K562 (cell line): ENCODE data around the gene DDX20. TPM values are rescaled to one million over a fixed set of nuclear protein-coding genes. Genes with fewer than 3 reads are reported as not detected.

Experiments used
- ATAC-seq: fragments of 200-7000 bp; cut with Tn5 transposase; 3 replicates; pipeline ENCODE4 v1.9.1; 2020; ENCODE audit warnings: moderate library complexity
- BruUV-seq: library from RNA; stranded (reverse); fragments of 400-500 nt; replicated peaks from 2 replicates; lab custom pipeline; 2021; lab: Mats Ljungman, UMichigan
- CTCF ChIA-PET: fragments of 300-600 bp; formaldehyde crosslinking; extraction: SDS; loops from one replicate; lab custom pipeline; 2021; ENCODE audit warnings: low intra/inter-chr PET ratio; lab: Yijun Ruan, JAX
- POLR2A ChIA-PET: fragments of 300-600, 350-650 bp; sonication (Branson Sonifier 250); formaldehyde crosslinking; extraction: SDS; loops from one replicate; lab custom pipeline; 2021; ENCODE audit warnings: antibody characterized with exemption, inconsistent platforms; lab: Yijun Ruan, JAX
- DNase-seq, 4 experiments: peaks; one replicate each; pipeline versions ENCODE4 v3.0.0 to v3.0.0-alpha.2; 2011 to 2018; ENCODE audit warnings: low spot score in 3 of 4, mixed read lengths in 3 of 4; ENCODE audit errors: extremely low read depth in 1 of 4
- FAIRE-seq: peaks from 2 replicates; lab custom pipeline; 2011; peaks lifted over from hg19 to GRCh38; lab: Jason Lieb, UNC
- H2AFZ ChIP-seq: 2 replicates; pipeline ENCODE4 v1.6.0; 2011; ENCODE audit warnings: low read depth, low read length, control low read depth, inconsistent platforms
- H3K27ac ChIP-seq: fragments of 200-600 bp; 3 replicates; pipeline ENCODE4 v1.8.0; 2011; ENCODE audit warnings: low read depth, mild to moderate bottlenecking, control low read depth, inconsistent platforms, low read length, moderate library complexity, mixed read lengths; ENCODE audit errors: extremely low read depth
- H3K27me3 ChIP-seq, 2 experiments: fragments of 300-600 bp in 1 of 2; 2 replicates in 1 of 2; 3 replicates in 1 of 2; pipeline versions ENCODE4 v1.6.0 to v1.8.0; 2011; ENCODE audit warnings: inconsistent platforms in 2 of 2, low read length in 2 of 2, mild to moderate bottlenecking in 1 of 2, mixed read lengths in 1 of 2, moderate library complexity in 1 of 2; ENCODE audit not compliant: control insufficient read depth in 2 of 2, insufficient read depth in 2 of 2
- H3K36me3 ChIP-seq: fragments of 300-600 bp; 3 replicates; pipeline ENCODE4 v1.8.0; 2011; ENCODE audit warnings: mild to moderate bottlenecking, low read length, inconsistent platforms; ENCODE audit not compliant: control insufficient read depth, insufficient read depth
- H3K4me1 ChIP-seq, 2 experiments: fragments of 200-600 bp in 1 of 2; replicated peaks in 1 of 2; 2 replicates in 1 of 2; 3 replicates in 1 of 2; pipeline versions ENCODE4 v1.5.1 to v1.8.0; 2011; ENCODE audit warnings: inconsistent platforms in 2 of 2, low read length in 2 of 2, mild to moderate bottlenecking in 1 of 2, mixed read lengths in 1 of 2, moderate library complexity in 1 of 2; ENCODE audit not compliant: control insufficient read depth in 2 of 2, insufficient read depth in 2 of 2
- H3K4me2 ChIP-seq: 2 replicates; pipeline ENCODE4 v1.6.1; 2011; ENCODE audit warnings: low read length, control low read depth, inconsistent platforms, mixed read lengths; ENCODE audit not compliant: insufficient read depth
- H3K4me3 ChIP-seq: fragments of 200-600 bp; sonication (generic), shearing (Covaris generic); 2 replicates; pipeline ENCODE4 v1.5.1; 2016; ENCODE audit warnings: control low read depth, inconsistent platforms
- H3K79me2 ChIP-seq: fragments of 200-600 bp; 3 replicates; pipeline ENCODE4 v1.8.0; 2011; ENCODE audit warnings: low read length, inconsistent platforms; ENCODE audit not compliant: control insufficient read depth, insufficient read depth
- H3K9ac ChIP-seq, 2 experiments: 2 replicates each; pipeline versions ENCODE4 v1.6.0 to v1.6.1; 2011; ENCODE audit warnings: low read depth in 2 of 2, low read length in 2 of 2, control low read depth in 1 of 2, inconsistent platforms in 1 of 2, mild to moderate bottlenecking in 1 of 2, mixed read lengths in 1 of 2; ENCODE audit not compliant: insufficient read depth in 1 of 2
- H3K9me1 ChIP-seq: one replicate; pipeline ENCODE4 v1.6.0; 2011; ENCODE audit warnings: inconsistent platforms, mild to moderate bottlenecking, low read length, moderate library complexity; ENCODE audit not compliant: control insufficient read depth, insufficient read depth
- H3K9me3 ChIP-seq: replicated peaks from 2 replicates; pipeline ENCODE4 v1.5.1; 2011; ENCODE audit warnings: low read depth, low read length, inconsistent platforms; ENCODE audit not compliant: control insufficient read depth, insufficient read depth
- H4K20me1 ChIP-seq: replicated peaks from 2 replicates; pipeline ENCODE4 v1.6.1; 2011; ENCODE audit warnings: low read length, inconsistent platforms, mixed read lengths; ENCODE audit not compliant: control insufficient read depth, insufficient read depth
- MLLT1 ChIP-seq, 2 experiments: fragments of 450-650 bp; IDR thresholded peaks; 2 replicates each; pipeline ENCODE4 v1.6.1; 2016
- OTX1 ChIP-seq: fragments of 450-650 bp; formaldehyde crosslinking; IDR thresholded peaks from 2 replicates; pipeline ENCODE4 v1.4.0; 2022; ENCODE audit warnings: mild to moderate bottlenecking
- ZBTB26 ChIP-seq: fragments of 450-650 bp; formaldehyde crosslinking; IDR thresholded peaks from 2 replicates; pipeline ENCODE4 v1.4.0; 2022; ENCODE audit warnings: missing genetic modification characterization
- WGBS: fragments of 100-300 bp; shearing (Covaris generic); methylation state at CpG from one replicate; pipeline ENCODE4 v1.1.6; 2016; ENCODE audit warnings: low coverage, mixed read lengths; ENCODE audit not compliant: insufficient coverage; ENCODE audit errors: missing lambda C conversion rate; 5-methylcytosine and 5-hydroxymethylcytosine counted together
- in situ Hi-C: fragments of 300-500 bp; cut with MboI; formaldehyde crosslinking; loops from 4 replicates; pipeline ENCODE4 v1.15.0; 2018; ENCODE audit warnings: inconsistent platforms, mixed read lengths
- intact Hi-C: fragments of 100-400 bp; cut with micrococcal nuclease; formaldehyde crosslinking; loops from 2 replicates; pipeline ENCODE4 v1.14.2; 2022
- polyA plus RNA-seq, 8 experiments: library from polyadenylated mRNA; depleted of rRNA in 4 of 8; stranded (reverse) in 5 of 8; unstranded in 3 of 8; fragments of >200 nt; fragmentation: Nextera tagmentation in 2 of 8; fragmentation: Illumina TruSeq in 1 of 8; extraction: Ambion mirVana in 2 of 8; extraction: Trizol in 1 of 8; gene quantifications; 2 replicates each; pipeline versions ENCODE4 v1.2.1 to v1.2.3, GENCODE V29; 2011 to 2014; ENCODE audit warnings: inconsistent platforms in 1 of 8, missing spikeins in 1 of 8
- total RNA-seq, 7 experiments: library from RNA; depleted of rRNA in 6 of 7; stranded (reverse); fragments of >200 nt in 6 of 7; fragmentation: Illumina TruSeq in 2 of 7; extraction: Trizol in 2 of 7; gene quantifications; 2 replicates each; pipeline versions ENCODE4 v1.2.1 to v1.2.3, GENCODE V29; 2011 to 2021; ENCODE audit warnings: low replicate concordance in 1 of 7

DDX20 gene
- total and polyA plus RNA-seq, 9 of the 15 experiments (the other 6 are each of a cell fraction or from before 2014, with no cell fraction given) = 8.3 to 33.4 (median 24.5) TPM

GRCh38 chr1:111734426-111734825 lies 21.3 kb upstream of the DDX20 start:
- H3K9ac ChIP-seq = no peak overlapping the region
- H3K27ac ChIP-seq = no peak overlapping the region
- H3K4me1 ChIP-seq = peaks cover 4 to 26% of the 10 kb centered on the region in 2 experiments
- in situ Hi-C loops = no loop called here
- H3K27me3 ChIP-seq = peaks cover 39 to 79% of the 10 kb centered on the region in 2 experiments
- 0 out of 2 replicates have a peak, but pooled peaks have one; percentile 68 for TF ChIP-seq OTX1 (CRISPR knock-in tag)
- no peak for TF ChIP-seq MLLT1 (IDR thresholded peaks at IDR 0.05)
- 0 out of 2 replicates have a peak, but pooled peaks have one; percentile 3 for TF ChIP-seq ZBTB26 (CRISPR knock-in tag)
- DNase-seq = no peak
- H3K4me3 ChIP-seq = no peak overlapping the region
- H4K20me1 ChIP-seq = no peaks in the 10 kb centered on the region; the same call in none of the 2 replicates
- BruUV-seq = no TSS peak
- intact Hi-C loops = no loop called here
- H3K9me1 ChIP-seq = peaks cover 2% of the 10 kb centered on the region
- no peaks in the 10 kb centered on the region for H3K36me3 ChIP-seq
- no peaks in the 10 kb centered on the region for H3K9me3 ChIP-seq
- FAIRE-seq = no peak
- WGBS = 18% methylated on average over 3 of the region's 3 CpGs
- POLR2A ChIA-PET = interaction anchor here (0.6 to 2.1 kb wide), 5 partner anchors 9 to 282 kb away, joined by 3 to 5 read pairs (median 4); no protein-coding TSS in a partner anchor
- CTCF ChIA-PET = interaction anchor here (0.7 kb wide), 2 partner anchors 13 to 35 kb away, joined by 3 read pairs; no protein-coding TSS in a partner anchor
- no peak overlapping the region for H3K4me2 ChIP-seq
- no peak for ATAC-seq
- no peaks in the 10 kb centered on the region for H3K79me2 ChIP-seq
- H2AFZ ChIP-seq = no peak overlapping the region
